MM.1S (cell line): ENCODE results near the gene STX4.

Experiments
- DNase-seq: peaks from one replicate; pipeline ENCODE4 v3.0.0-alpha.2; 2015
- H2AFZ ChIP-seq: fragments of 300-600 bp; sonication (generic); 2 replicates; pipeline ENCODE4 v1.6.0; 2016; ENCODE audit warnings: antibody characterized with exemption, low read length
- H3F3A ChIP-seq: fragments of 300-600 bp; sonication (generic); 2 replicates; pipeline ENCODE4 v1.6.1; 2016; ENCODE audit warnings: mild to moderate bottlenecking, antibody characterized with exemption, low read length, moderate library complexity, mixed read lengths; ENCODE audit not compliant: insufficient read depth
- H3K27ac ChIP-seq: fragments of 300-600 bp; sonication (generic); 2 replicates; pipeline ENCODE4 v1.5.1; 2016; ENCODE audit warnings: mild to moderate bottlenecking, low read length
- H3K27me3 ChIP-seq: fragments of 300-600 bp; sonication (generic); replicated peaks from 2 replicates; pipeline ENCODE4 v1.6.0; 2016; ENCODE audit warnings: low read length; ENCODE audit not compliant: insufficient read depth
- H3K36me3 ChIP-seq: fragments of 300-600 bp; sonication (generic); replicated peaks from 2 replicates; pipeline ENCODE4 v1.6.1; 2016; ENCODE audit warnings: mild to moderate bottlenecking, low read length, mixed read lengths; ENCODE audit not compliant: insufficient read depth
- H3K4me1 ChIP-seq: fragments of 300-600 bp; sonication (generic); 2 replicates; pipeline ENCODE4 v1.6.1; 2016; ENCODE audit warnings: low read length, mixed read lengths
- H3K4me2 ChIP-seq: fragments of 300-600 bp; sonication (generic); 2 replicates; pipeline ENCODE4 v1.6.0; 2016; ENCODE audit warnings: low read depth, low read length
- H3K4me3 ChIP-seq: fragments of 300-600 bp; sonication (generic); 2 replicates; pipeline ENCODE4 v1.5.1; 2016; ENCODE audit warnings: low read length, mixed read lengths
- H3K79me2 ChIP-seq: fragments of 300-600 bp; sonication (generic); 2 replicates; pipeline ENCODE4 v1.6.1; 2016; ENCODE audit warnings: mixed run types, low read length, mixed read lengths
- H3K9ac ChIP-seq: fragments of 300-600 bp; sonication (generic); 2 replicates; pipeline ENCODE4 v1.6.1; 2016; ENCODE audit warnings: low read length, mixed read lengths
- H3K9me2 ChIP-seq: fragments of 300-600 bp; sonication (generic); replicated peaks from 2 replicates; pipeline ENCODE4 v1.6.1; 2016; ENCODE audit warnings: mild to moderate bottlenecking, low read length, mixed read lengths; ENCODE audit not compliant: insufficient read depth
- H3K9me3 ChIP-seq: fragments of 300-600 bp; sonication (generic); replicated peaks from 2 replicates; pipeline ENCODE4 v1.6.1; 2016; ENCODE audit warnings: mild to moderate bottlenecking, low read length, mixed read lengths; ENCODE audit not compliant: insufficient read depth
- H4K20me1 ChIP-seq: fragments of 300-600 bp; sonication (generic); 2 replicates; pipeline ENCODE4 v1.6.1; 2016; ENCODE audit warnings: mild to moderate bottlenecking, low read length, moderate library complexity, mixed read lengths; ENCODE audit not compliant: insufficient read depth
- CTCF ChIP-seq: fragments of 300-600 bp; sonication (generic); IDR thresholded peaks from 2 replicates; pipeline ENCODE4 v1.5.1; 2016; ENCODE audit warnings: antibody characterized with exemption, low read length, mixed read lengths
- EZH2 ChIP-seq: fragments of 300-600 bp; sonication (generic); optimal IDR thresholded peaks from 2 replicates; pipeline ENCODE3; 2017; ENCODE audit warnings: low read depth, mild to moderate bottlenecking, antibody characterized with exemption, low read length, mixed read lengths
- EZH2phosphoT487 ChIP-seq: fragments of 300-600 bp; sonication (generic); IDR thresholded peaks from 2 replicates; pipeline ENCODE4 v1.6.1; 2018; ENCODE audit warnings: antibody characterized with exemption, low read length

STX4 gene

DNA sequence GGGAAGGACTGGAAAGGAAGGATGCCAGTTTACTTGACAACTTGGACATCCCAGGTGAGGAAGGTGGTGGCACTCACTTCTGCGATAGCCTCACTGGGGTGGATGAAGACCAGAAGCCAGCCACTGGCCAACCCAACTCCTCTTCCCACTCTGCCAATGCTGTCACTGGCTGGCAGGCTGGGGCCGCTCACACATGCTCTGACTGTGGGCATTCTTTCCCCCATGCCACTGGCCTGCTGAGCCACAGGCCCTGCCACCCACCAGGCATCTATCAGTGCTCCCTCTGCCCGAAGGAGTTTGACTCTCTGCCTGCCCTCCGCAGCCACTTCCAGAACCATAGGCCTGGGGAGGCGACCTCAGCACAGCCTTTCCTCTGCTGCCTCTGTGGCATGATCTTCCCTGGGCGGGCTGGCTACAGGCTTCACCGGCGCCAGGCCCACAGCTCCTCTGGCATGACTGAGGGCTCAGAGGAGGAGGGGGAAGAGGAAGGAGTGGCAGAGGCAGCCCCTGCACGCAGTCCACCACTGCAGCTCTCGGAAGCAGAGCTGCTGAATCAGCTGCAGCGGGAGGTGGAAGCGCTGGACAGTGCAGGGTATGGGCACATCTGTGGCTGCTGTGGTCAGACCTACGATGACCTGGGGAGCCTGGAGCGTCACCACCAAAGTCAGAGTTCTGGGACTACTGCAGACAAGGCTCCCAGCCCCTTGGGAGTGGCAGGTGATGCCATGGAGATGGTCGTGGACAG lies 45.4 kb downstream of the STX4 start:
- H4K20me1 ChIP-seq, result no peaks in the 10 kb centered on the region
- no peak for TF ChIP-seq EZH2
- no peak for TF ChIP-seq EZH2phosphoT487
- H3K79me2 ChIP-seq, result peaks cover 61% of the 10 kb centered on the region
- H3F3A ChIP-seq, result peaks cover 6% of the 10 kb centered on the region
- no peak overlapping the region for H3K27ac ChIP-seq
- no peak overlapping the region for H3K4me2 ChIP-seq
- H3K36me3 ChIP-seq, result no peaks in the 10 kb centered on the region
- no peak overlapping the region for H3K4me3 ChIP-seq
- no peaks in the 10 kb centered on the region for H3K9me2 ChIP-seq
- no peak for DNase-seq
- no peaks in the 10 kb centered on the region for H3K27me3 ChIP-seq
- no peak overlapping the region for H2AFZ ChIP-seq
- no peaks in the 10 kb centered on the region for H3K4me1 ChIP-seq
- no peaks in the 10 kb centered on the region for H3K9me3 ChIP-seq
- H3K9ac ChIP-seq, result no peak overlapping the region

- no peak for TF ChIP-seq CTCF
- 0 out of 2 replicates have a peak, but pooled peaks cover 4% of the 10 kb centered on the region for H3F3A ChIP-seq
- no peaks in the 10 kb centered on the region for H3K4me1 ChIP-seq
- no peak overlapping the region for H2AFZ ChIP-seq
- no peaks in the 10 kb centered on the region for H3K9me2 ChIP-seq
- H4K20me1 ChIP-seq, result no peaks in the 10 kb centered on the region
- H3K27ac ChIP-seq, result no peak overlapping the region
- H3K36me3 ChIP-seq, result no peaks in the 10 kb centered on the region
- no peaks in the 10 kb centered on the region for H3K27me3 ChIP-seq
- H3K9ac ChIP-seq, result no peak overlapping the region
- H3K4me3 ChIP-seq, result no peak overlapping the region
- H3K4me2 ChIP-seq, result no peak overlapping the region
- H3K79me2 ChIP-seq, result peaks cover 59% of the 10 kb centered on the region
- H3K9me3 ChIP-seq, result no peaks in the 10 kb centered on the region
- DNase-seq, result no peak
Measured at GRCh38 chr16:31079342-31079944, 46.1 kb downstream of the STX4 start.

GRCh38 chr16:31080035-31080629 lies 46.8 kb downstream of the STX4 start:
- Histone ChIP-seq H3K27me3 (no peaks in the 10 kb centered on the region), H2AFZ (no peak overlapping the region), H3K27ac (no peak overlapping the region), H4K20me1 (no peaks in the 10 kb centered on the region), H3K4me2 (no peak overlapping the region), H3F3A (0 out of 2 replicates have a peak, but pooled peaks cover 4% of the 10 kb centered on the region), H3K79me2 (peaks cover 52% of the 10 kb centered on the region), H3K36me3 (no peaks in the 10 kb centered on the region), H3K9me3 (no peaks in the 10 kb centered on the region), H3K4me3 (no peak overlapping the region), H3K4me1 (no peaks in the 10 kb centered on the region), H3K9me2 (no peaks in the 10 kb centered on the region), H3K9ac (no peak overlapping the region)
- no peak for DNase-seq
- TF ChIP-seq CTCF, result no peak
- no peak for TF ChIP-seq EZH2phosphoT487
- no peak for TF ChIP-seq EZH2
